LNCAP (cell line): ENCODE data around the gene DTHD1.

ENCODE experiments used
- TF ChIP-seq, protein P1 (sequence below): fragments of 450-650 bp; IDR thresholded peaks from 2 replicates; pipeline ENCODE4 v1.5.1; 2017; ENCODE audit warnings: mild to moderate bottlenecking

The DTHD1 gene

DNA sequence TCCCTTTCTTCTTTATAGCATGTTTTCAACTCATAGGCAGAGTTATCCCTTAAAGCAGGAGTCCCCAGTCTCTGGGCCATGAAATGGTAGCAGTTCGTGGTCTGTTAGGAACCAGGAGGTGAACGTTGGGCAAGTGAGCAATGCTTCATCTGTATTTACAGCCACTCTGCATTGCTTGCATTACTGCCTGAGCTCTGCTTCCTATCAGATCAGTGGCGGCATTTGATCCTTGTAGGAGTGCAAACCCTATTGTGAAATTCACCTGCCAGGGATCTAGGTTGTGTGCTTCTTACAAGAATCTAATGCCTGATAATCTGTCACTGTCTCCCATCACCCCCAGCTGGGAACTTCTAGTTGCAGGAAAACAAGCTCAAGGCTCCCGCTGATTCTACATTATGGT, 39.8 kb downstream of the DTHD1 start:
- TF ChIP-seq, protein P1, sequence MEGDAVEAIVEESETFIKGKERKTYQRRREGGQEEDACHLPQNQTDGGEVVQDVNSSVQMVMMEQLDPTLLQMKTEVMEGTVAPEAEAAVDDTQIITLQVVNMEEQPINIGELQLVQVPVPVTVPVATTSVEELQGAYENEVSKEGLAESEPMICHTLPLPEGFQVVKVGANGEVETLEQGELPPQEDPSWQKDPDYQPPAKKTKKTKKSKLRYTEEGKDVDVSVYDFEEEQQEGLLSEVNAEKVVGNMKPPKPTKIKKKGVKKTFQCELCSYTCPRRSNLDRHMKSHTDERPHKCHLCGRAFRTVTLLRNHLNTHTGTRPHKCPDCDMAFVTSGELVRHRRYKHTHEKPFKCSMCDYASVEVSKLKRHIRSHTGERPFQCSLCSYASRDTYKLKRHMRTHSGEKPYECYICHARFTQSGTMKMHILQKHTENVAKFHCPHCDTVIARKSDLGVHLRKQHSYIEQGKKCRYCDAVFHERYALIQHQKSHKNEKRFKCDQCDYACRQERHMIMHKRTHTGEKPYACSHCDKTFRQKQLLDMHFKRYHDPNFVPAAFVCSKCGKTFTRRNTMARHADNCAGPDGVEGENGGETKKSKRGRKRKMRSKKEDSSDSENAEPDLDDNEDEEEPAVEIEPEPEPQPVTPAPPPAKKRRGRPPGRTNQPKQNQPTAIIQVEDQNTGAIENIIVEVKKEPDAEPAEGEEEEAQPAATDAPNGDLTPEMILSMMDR: no peak

DNA sequence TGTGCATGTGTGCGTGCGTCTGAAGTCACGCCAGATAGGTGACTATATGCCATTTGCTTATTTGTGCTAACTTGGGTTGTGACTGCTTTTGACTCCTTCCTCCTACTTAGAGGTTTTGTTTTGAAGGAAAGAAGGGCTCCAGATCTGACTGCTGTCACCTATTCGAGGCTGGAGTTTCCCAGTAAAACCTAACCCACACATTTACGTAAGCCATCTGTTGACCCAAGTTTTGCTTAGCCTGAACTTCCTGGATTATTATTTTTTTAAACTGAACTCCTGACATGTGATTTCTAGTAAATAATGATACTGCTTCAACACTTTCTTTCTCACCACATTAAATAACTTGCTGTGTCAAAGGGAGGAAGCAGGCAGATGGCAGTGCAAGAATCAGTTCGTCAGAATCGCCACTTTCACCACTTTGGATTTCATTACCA, 41.5 kb downstream of the DTHD1 start:
- TF ChIP-seq, protein P1: no peak

DNA sequence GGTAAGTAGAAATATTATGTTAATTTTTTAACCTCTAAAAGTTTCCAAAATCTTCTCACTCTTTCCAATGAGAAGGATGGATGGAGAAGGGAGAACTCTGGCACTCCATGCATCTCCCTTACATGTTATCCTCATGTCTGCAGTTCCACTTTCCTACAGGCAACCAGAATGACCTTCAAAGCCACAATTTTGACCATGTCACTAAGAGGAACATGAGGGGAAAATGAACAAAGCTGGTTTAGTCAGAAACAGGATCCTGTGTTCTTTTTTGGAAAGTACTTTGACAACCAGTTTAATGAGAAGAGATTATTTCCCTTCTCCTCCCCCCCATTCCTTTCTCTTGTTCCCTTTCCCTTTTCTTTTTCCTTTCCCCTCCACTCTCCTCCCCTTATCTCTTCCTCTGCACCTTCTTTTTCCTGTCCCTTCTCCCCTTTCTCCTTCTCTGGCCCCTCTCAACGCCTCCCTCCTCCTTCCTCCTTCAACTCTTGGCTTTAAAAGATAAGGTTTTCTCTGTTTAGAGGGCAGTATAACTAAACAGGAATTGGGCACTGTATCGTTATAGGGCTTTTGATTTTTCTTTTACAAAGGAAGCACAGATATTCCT, 42.5 kb downstream of the DTHD1 start:
- TF ChIP-seq, protein P1: no peak

DNA sequence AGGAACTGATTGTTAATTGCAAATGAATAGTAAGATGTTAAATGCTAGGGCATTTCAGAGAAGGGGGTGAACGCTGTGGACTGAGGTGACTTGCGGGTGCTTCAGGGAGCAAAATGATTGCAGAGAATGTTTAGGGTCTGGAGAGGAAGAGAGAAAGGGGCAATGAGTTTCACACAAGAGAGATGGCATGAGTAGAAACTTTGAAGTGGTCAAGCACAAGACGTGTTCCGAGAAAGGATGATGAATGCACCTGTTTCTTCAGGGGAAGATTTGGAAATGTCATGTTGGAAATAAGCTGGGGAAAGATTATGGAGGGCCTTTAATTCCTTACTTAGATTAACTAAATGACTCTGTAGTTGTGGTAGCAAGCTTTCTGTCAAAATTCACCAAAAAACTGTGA, 43.4 kb downstream of the DTHD1 start:
- TF ChIP-seq, protein P1: no peak

DNA sequence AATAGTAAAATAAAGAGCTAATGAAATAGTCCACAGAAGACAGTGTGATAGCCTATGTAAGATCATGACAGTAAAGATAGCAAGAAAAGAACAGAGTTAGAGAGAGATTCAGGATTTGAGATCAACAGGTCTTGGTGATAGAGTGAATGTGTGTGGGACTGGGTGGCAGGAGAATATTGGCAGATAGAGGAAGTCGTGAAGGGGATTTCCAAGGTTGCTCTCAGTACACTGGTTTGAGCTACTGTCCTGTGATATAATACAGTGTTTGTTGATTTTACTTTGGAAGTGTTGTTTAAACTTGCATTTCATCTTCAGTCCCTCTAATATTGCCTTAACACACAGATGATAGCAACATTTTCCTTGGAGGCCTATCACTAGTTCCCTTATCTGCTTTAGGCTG, 44.1 kb downstream of the DTHD1 start:
- TF ChIP-seq, protein P1: no peak

DNA sequence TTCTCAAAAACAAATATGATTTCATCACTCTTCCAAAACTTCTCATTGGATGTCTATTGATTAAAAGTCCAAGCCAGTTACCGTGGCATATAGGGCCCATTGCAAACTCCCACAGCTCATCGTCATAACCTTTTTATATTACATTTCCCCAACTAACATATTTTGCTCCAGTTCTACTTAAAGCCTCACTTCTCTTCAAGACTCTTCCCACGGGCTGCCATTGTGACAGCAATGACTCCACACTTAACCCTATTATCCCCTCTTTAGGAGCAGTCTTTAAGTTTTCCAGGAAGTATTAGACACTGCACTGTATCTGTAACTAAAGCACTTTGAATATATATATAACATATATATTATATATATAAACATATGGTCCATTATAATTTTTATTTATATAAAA, 44.5 kb downstream of the DTHD1 start:
- TF ChIP-seq, protein P1: no peak

DNA sequence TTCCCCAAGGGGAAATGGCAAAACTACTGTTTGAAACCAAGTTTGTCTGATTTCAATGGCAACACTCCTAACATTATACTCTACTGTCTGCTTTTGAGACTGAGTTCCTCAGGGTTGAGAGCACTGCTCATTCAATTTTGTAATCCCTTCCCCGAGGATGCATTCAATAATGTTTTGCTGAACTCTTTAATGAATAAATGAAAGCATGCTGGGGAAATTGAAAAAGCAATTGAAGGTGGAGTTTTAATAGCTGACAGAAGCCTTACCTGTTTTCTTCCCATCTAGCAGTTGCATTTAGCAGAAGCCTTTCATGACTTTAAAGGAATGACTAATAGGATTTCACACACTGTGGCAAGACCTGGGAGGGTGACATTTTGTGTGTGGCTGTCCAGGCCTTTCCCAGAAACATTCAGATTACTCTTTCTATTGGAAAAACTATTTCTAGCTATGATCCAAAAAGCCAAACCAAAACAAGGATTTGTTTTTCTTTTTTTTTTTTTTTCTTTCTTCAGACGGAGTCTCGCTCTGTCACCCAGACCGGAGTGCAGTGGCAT, 45.1 kb downstream of the DTHD1 start:
- TF ChIP-seq, protein P1: no peak

DNA sequence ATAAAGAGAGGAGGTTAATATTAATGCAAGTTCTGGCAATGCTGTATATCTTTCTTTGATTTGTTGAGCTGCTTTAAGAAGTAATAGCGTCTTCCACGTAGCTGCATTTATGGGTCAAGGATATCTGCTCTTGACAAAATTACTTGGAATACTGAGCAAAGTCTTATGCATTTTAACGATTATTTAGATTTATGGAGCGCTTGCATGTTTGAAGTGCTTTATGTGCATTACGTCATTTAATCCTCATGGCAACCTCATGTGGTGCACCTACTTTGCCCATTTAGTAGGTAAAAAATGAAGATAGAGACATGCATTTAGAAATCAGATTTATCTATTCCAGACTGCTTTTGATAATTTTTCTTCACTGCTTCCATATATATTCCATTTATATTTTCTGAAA, 46.0 kb downstream of the DTHD1 start:
- TF ChIP-seq, protein P1: no peak
